A549 treated with AZD2906 at 1 μM for 4 hours (cell line): Measurements from ENCODE around the gene ATP6V1G3. TPM values are rescaled to one million over a fixed set of nuclear protein-coding genes. Genes with fewer than 3 reads are reported as not detected.

ENCODE experiments used
- total RNA-seq: library from RNA; stranded (reverse); fragments of 200-300 nt; extraction: Qiagen RNA extraction; gene quantifications from 5 replicates; pipeline ENCODE4 v1.2.3, GENCODE V29; 2022

The ATP6V1G3 gene, protein sequence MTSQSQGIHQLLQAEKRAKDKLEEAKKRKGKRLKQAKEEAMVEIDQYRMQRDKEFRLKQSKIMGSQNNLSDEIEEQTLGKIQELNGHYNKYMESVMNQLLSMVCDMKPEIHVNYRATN
- total RNA-seq: not detected in 5 replicates

DNA sequence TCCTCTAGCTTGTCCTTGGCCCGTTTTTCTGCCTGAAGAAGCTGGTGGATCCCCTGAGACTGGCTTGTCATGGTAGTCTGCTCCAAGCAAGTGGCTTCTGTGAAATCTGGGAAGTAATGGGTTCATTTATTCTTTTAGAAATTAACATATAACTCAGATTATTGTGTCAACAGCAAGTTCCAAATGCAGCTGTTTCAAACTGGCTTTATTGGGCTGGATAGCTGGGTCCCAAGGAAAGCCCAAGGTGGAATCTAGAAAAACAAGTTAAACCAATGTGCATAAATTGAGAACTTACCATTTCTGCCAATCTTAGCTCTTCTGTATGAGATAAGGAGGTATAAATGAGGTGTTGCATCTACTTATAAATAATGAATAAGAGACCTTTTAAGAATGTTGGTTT is at the start of gene ATP6V1G3:
ATP6V1G3 (minus strand) TSS at position 101 of the 400 bp plus-strand sequence; CDS start at position 71, 30 bp downstream.

Other genes starting within 250 kb of the ATP6V1G3 start
- not detected in 5 replicates for gene PTPRC, start 98.4 kb upstream of the ATP6V1G3 start, total RNA-seq